Right cardiac atrium (tissue), 5 donors: ENCODE measurements around the gene MATN3. TPM values are rescaled to one million over a fixed set of nuclear protein-coding genes. Genes with fewer than 3 reads are reported as not detected.
"Not testable (repeated sequence)": the region's sequence is repeated elsewhere in the genome, so short reads cannot be mapped to it uniquely, and the experiment has no call there.

ENCODE experiments used
- ATAC-seq, 2 donors: fragments of 200-7000 bp; cut with Tn5 transposase; one replicate each; pipeline versions ENCODE4 v1.8.0 to v1.9.1; 2020; ENCODE audit warnings: moderate library complexity in 2 of 2, mild to moderate bottlenecking in 1 of 2
- DNase-seq, 3 donors: peaks; one replicate each; pipeline ENCODE4 v3.0.0-alpha.2; 2020
- H3K27ac ChIP-seq: one replicate; pipeline ENCODE4 v1.5.1; 2013; ENCODE audit warnings: mild to moderate bottlenecking, low read length, control low read depth, moderate library complexity
- H3K27me3 ChIP-seq: one replicate; pipeline ENCODE4 v1.6.1; 2013; ENCODE audit not compliant: control insufficient read depth, insufficient read depth
- H3K4me1 ChIP-seq: one replicate; pipeline ENCODE4 v1.6.1; 2013; ENCODE audit warnings: low read length; ENCODE audit not compliant: control insufficient read depth, insufficient read depth
- H3K4me3 ChIP-seq: one replicate; pipeline ENCODE4 v1.5.1; 2013; ENCODE audit warnings: low read length, control low read depth
- H3K9me3 ChIP-seq: one replicate; pipeline ENCODE4 v1.6.1; 2013; ENCODE audit warnings: low read length; ENCODE audit not compliant: control insufficient read depth
- WGBS: extraction: QIAGEN DNeasy Blood & Tissue Kit; methylation state at CpG from one replicate; pipeline ENCODE4 v1.1.7; 2013; 5-methylcytosine and 5-hydroxymethylcytosine counted together
- intact Hi-C, 4 donors: fragments of 100-400 bp; cut with DNase I; formaldehyde crosslinking; loops; one replicate each; pipeline versions ENCODE4 v1.11.0 to v1.14.0; 2022 to 2023
- polyA plus RNA-seq: library from polyadenylated mRNA; stranded (reverse); fragments of 200-250 nt; gene quantifications from one replicate; pipeline ENCODE4 v1.2.3, GENCODE V29; 2013
- total RNA-seq, 4 donors: library from RNA; stranded (reverse); fragmentation: NEBNext Ultra II Directional; extraction: Animal tissue kit (Norgen Biotek cat#: 25700); gene quantifications; one replicate each; pipeline ENCODE4 v1.2.1, GENCODE V29; 2021
- donor health status: healthy with polysubstance abuse.
- donor health status: DM: no; HTN: yes; CAD: no.
- donor health status: DM: no; HTN: no; CAD: no.
- donor health status: DM: no; HTN: yes; CAD: no; lungs with severe emphysema.
- donor health status: DM: yes; HTN: yes; CAD: no.

The MATN3 gene
- total and polyA plus RNA-seq, 5 donors = 0.23 to 0.38 (median 0.29) TPM

DNA sequence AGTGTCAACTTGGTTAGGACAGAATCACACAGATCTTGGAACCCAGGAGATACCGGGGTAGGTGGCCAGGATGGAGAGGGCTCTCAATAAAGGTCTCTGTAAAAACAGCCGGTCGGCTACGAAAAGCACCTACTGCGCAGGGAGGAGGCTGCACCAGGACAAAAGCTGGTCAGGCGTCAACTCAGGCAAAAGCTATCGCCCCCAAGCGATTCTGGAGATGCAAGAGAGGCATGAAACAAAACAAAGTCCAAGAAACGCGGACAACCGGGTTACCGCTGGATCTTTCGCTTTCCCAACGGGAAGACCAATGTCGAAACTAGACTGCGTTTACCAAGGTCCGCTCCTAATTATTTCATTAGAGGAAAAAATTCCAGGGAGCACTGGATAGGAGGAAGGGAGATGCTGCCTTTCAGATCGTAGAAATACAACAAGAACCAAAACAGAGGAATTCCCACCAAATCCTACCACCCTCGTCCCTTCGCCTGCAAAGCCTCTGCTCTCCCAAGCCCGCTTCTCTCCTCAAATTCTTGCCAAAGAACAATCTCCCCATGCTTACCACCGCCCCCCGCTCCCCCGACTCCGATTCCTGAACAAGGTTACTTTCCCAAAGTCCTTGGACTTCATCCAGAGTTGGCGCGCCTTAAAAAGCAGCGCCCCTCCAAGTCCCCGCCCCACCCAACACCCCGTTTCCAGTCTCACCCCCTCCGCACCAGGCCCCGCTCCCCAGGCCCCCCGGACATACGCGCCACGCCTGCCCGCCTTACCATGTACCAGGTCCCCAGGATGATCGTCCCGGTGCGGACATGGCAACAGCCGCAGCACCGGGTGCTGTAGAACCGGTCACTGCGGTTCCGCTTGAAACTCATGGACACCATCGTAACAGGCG lies 38.4 kb upstream of the MATN3 start:
- Histone ChIP-seq H3K27ac (peak overlapping the region; percentile 100), H3K27me3 (no peaks in the 10 kb centered on the region), H3K4me3 (peak overlapping the region; percentile 97), H3K9me3 (no peaks in the 10 kb centered on the region), H3K4me1 (no peaks in the 10 kb centered on the region)
- intact Hi-C loops = no loop called here
- ATAC-seq (peak; percentile 2 to 17), DNase-seq (peak; percentile 47 to 75 (median 73))
- WGBS = under 1% methylated on average over 47 of the region's 47 CpGs

DNA sequence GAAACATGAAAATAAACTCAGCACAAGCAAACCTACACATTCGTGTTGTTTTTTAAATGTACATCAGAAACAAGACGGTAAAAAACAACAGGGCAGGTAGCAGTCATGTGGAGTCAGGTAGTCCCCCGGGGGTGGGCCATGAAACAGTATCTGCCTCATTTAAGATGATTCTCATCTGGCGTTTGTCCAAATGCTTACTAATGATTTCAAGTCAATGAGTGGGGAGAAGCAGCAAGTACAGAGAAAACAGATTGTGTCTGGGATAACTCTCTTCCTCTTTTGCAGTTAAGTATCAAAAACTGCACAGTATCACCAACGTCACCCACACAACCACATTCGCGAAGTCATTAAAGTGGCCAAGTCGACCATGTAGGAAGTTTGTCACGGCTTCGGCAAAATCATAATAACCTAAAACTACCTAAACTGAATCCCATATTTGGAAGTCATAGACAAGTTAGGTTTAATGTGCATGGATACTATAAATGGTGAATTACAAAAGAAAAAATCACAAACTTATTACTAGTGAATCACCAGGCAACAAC lies 37.7 kb upstream of the MATN3 start:
- peak overlapping the region; percentile 97 for H3K4me3 ChIP-seq
- intact Hi-C loops = no loop called here
- no peaks in the 10 kb centered on the region for H3K27me3 ChIP-seq
- 1% methylated on average over 10 of the region's 10 CpGs for WGBS
- no peaks in the 10 kb centered on the region for H3K4me1 ChIP-seq
- H3K27ac ChIP-seq = peak overlapping the region; percentile 100
- H3K9me3 ChIP-seq = no peaks in the 10 kb centered on the region
- ATAC-seq (no peak), DNase-seq (no peak)

DNA sequence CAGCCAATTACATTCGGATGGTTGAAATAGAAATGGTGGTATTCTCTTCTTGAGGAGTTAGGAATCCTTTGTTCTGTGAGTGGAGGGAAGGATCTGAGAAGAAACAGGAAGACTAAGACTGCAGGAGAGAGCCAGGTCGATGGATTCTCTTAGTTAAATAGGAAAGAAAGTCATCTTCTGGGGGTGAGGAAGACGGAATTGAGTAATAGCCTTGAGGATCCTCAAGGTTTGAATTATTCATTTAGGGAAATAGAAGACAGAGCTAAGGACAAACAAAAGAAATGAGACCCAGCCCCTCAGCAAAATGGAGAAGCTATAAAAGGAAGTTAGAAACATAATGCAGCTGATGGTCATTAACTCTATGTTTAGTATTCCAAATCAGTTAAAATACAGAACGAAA lies 37.2 kb upstream of the MATN3 start:
- no peaks in the 10 kb centered on the region for H3K4me1 ChIP-seq
- 4% methylated on average over 4 of the region's 4 CpGs for WGBS
- H3K27me3 ChIP-seq = no peaks in the 10 kb centered on the region
- intact Hi-C loops = no loop called here
- H3K9me3 ChIP-seq = no peaks in the 10 kb centered on the region
- ATAC-seq (no peak), DNase-seq (no peak)
- no peak overlapping the region for H3K27ac ChIP-seq
- peak overlapping the region; percentile 97 for H3K4me3 ChIP-seq

DNA sequence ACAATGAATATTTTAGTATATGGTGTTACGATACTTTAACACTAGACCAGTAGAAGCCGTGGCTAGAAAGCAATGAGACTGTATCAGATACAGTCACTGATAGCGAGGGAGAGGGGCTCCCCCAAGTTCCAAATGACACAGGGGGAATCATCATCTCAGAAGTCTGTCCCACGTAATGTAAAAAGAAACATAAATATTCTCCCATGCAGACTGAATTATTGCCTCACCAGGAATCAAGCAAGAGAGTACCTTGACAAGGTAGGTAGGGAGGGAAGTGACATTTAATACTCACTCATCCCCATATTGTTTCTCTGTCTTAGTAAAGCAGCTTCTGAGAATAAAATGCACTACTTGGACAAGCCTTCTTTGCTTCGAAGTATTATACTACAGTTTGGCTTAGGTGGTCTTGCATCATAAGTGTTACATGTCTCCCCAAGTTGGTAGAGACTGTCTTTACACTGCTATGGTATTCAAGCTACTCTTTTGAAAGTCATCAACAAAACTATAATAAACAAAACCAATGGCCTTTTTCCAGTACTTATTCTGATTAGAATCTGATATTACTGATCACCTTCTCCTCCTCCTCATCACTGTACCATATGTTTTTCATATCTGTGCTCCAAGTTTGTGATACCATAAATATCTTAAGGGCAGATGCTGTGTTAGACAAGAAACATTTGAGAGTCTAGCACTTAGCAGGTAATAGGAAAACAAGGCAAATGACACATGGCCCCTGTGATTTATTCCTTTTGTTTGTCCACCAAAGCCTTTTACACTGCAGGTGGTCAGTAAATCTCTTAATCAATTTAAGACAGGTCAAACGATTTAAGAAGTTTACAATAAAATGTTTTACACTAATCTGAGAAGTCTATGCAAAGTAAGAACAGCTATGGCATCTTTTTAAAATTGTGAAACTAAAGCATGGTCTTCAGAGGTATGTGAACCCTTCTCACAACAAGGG lies 36.3 kb upstream of the MATN3 start:
- ATAC-seq (no peak), DNase-seq (no peak)
- intact Hi-C loops = no loop called here
- Histone ChIP-seq H3K4me1 (no peaks in the 10 kb centered on the region), H3K4me3 (peak overlapping the region; percentile 97), H3K27ac (no peak overlapping the region), H3K27me3 (no peaks in the 10 kb centered on the region), H3K9me3 (no peaks in the 10 kb centered on the region)
- WGBS = 38% methylated on average over 6 of the region's 6 CpGs

DNA sequence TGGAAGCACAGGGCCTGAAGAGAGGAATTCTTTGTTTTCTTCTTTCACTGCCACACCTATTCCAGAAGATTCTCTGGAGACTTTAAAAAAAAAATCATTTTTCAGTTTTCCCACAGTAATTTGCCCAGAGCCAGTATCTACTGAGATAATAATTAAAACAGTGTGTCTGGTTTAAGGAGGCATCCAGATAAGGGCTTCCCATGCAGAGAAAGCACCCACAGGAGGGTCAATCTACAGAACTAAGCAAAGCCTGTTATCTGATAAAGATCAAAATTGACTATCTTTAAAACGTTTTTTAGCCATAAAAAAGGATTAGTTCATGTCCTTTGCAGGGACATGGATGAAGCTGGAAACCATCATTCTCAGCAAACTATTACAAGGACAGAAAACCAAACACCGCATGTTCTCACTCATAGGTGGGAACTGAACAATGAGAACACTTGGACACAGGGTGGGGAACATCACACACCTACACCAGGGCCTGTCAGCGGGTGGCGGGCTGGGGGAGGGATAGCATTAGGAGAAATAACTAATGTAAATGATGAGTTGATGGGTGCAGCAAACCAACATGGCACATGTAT lies 33.3 kb upstream of the MATN3 start:
- H3K4me1 ChIP-seq, DNase-seq, H3K9me3 ChIP-seq, H3K4me3 ChIP-seq, ATAC-seq, H3K27me3 ChIP-seq, intact Hi-C loops, H3K27ac ChIP-seq: not testable (repeated sequence)
- WGBS = 69% methylated on average over 4 of the region's 4 CpGs

DNA sequence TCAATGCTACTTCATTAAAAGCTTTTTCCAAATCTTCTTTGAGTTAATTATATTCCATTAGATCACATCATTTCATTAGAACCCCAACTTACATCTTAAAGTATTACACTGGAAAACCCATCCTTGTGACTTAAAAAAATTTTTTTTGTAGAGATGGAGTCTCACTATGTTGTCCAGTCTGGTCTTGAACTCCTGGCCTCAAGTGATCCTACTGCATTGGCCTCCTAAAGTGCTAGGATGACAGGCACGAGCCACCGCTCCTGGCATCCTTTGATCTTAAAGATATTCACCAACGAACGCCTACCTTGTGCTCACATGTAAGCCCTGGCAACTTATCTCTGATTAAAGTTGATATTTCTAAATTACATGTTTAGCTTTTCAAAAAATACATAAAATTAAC lies 32.3 kb upstream of the MATN3 start:
- Histone ChIP-seq H3K27me3 (no peaks in the 10 kb centered on the region), H3K9me3 (no peaks in the 10 kb centered on the region), H3K27ac (no peak overlapping the region), H3K4me3 (no peak overlapping the region), H3K4me1 (no peaks in the 10 kb centered on the region)
- no peak for DNase-seq
- 89% methylated on average over 4 of the region's 4 CpGs for WGBS
- ATAC-seq = no peak
- intact Hi-C loops = no loop called here

DNA sequence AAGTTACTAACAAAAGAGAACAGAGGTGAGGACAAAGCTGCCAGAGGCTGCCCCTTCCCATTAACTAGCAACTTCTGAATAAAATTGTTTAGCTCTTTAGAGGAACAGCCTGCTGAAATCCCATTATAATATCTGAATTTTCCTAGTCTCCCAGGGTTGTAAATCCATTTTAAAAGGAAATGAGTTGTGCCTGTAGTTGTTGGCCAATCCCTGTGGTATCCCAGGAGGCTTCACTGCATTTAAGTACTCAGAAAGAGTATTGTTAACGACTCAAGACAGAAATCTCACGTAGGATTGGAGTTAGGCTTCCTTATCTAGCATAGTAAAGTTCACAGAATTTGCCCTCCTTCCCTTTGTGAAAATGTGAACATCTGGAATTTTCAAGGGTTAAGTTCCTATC lies 30.1 kb upstream of the MATN3 start:
- intact Hi-C loops = no loop called here
- Histone ChIP-seq H3K9me3 (no peaks in the 10 kb centered on the region), H3K4me3 (no peak overlapping the region), H3K27me3 (no peaks in the 10 kb centered on the region), H3K4me1 (no peaks in the 10 kb centered on the region), H3K27ac (no peak overlapping the region)
- peak in 1 of 2 donors; percentile 42 for ATAC-seq
- no peak for DNase-seq
- WGBS = 12% methylated on average over 2 of the region's 2 CpGs

DNA sequence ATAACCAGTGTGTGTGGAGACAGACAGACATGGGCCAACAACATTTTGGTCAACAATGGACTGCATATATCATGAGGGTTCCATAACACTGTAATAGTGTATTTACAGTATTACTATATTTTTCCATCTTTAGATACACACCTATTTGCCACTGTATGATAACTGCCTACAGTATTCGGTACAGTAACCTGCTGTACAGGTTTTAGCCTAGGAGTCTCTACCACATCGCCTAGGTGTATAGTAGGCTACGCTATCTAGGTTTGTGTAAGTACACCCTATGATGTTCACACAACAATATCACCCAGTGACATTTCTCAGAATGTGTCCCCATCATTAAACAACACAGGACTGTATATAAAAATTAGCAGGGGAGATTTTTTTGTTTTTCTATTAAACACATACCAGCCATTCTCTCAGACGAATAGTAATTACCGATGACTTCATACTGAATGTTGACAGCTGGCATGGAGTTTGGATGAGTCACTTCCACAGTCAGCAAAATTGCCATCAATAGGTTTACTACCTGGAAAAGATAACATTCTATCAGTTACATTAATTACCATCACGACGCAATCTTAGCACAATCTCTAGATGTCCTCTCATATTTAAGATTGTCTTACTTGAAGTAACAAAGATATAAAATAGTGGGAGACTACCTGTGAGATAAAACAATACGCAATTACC lies 28.2 kb upstream of the MATN3 start:
- no peak for DNase-seq
- 74% methylated on average over 8 of the region's 8 CpGs for WGBS
- ATAC-seq = no peak
- no peak overlapping the region for H3K27ac ChIP-seq
- intact Hi-C loops = no loop called here
- no peak overlapping the region for H3K4me3 ChIP-seq
- no peaks in the 10 kb centered on the region for H3K9me3 ChIP-seq
- H3K27me3 ChIP-seq = no peaks in the 10 kb centered on the region
- H3K4me1 ChIP-seq = peaks cover 2% of the 10 kb centered on the region

DNA sequence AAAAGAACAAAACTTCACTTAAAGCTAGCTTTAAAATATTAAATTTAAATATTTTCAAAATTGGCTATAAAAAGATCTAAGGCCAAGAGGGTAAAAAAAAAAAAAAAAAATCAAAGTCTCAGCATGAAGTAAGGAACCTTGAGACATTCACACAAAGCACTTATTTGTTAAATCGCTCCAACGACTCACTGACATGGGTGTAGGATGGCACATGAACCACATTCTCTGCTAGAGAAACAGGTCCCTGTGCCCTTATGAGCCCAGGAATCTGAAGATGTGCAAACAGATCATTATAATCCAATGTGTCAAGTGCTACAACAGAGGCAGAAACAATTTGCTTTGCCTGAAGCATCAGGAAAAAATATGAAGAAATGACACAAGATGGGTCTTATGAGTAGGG lies 25.2 kb upstream of the MATN3 start:
- intact Hi-C loops = no loop called here
- H3K27me3 ChIP-seq = no peaks in the 10 kb centered on the region
- DNase-seq = no peak
- no peak for ATAC-seq
- H3K4me3 ChIP-seq = no peak overlapping the region
- no peaks in the 10 kb centered on the region for H3K9me3 ChIP-seq
- no peak overlapping the region for H3K27ac ChIP-seq
- 82% methylated on average over 2 of the region's 2 CpGs for WGBS
- H3K4me1 ChIP-seq = peaks cover 6% of the 10 kb centered on the region

DNA sequence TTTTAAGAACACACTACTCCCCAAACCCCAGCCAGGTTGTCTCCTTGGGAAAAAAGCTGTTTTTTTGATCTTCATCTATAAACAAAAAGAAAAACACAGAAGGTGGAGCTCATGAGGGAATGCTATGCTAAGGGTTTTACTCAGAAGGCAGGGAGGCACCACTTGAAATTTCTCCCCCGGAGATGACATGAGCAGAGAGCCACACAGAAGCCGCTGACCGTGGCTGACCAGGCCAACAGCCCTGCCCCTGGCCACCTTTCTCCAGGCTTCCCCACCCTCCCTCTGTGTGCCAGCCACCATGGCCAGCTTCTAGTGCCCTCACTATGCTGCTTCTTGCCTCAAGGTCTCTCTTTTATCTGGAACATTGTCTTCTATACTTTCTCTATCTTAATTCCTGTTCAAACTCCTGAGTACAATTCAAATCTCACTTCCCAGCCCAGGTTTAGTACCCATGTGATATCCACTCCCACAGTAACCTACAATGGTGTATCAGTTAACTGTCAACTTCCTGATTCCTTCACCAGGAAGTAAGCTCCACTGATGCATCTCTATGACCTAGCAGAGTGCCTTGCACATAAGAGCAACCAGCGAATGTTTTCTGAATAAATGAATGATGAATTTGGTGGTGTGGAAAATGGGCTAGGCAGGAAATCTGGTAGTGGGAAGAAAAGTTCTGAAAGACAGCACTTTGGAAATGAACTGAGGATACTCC lies 23.6 kb upstream of the MATN3 start:
- 58% methylated on average over 4 of the region's 4 CpGs for WGBS
- Histone ChIP-seq H3K27me3 (no peaks in the 10 kb centered on the region), H3K4me1 (peaks cover 6% of the 10 kb centered on the region), H3K4me3 (no peak overlapping the region), H3K9me3 (no peaks in the 10 kb centered on the region), H3K27ac (no peak overlapping the region)
- intact Hi-C loops = no loop called here
- ATAC-seq (peak; percentile 37 to 72), DNase-seq (no peak)
